ENCODE measurements around the gene VWC2. TPM values are rescaled to one million over a fixed set of nuclear protein-coding genes. Genes with fewer than 3 reads are reported as not detected.

Gene VWC2
- total and polyA plus RNA-seq, 10 of the 15 experiments (the other 5 are each of a cell fraction or from before 2014, with no cell fraction given) = 0.01 to 0.06 (median 0.03) TPM; not detected in 7

DNA sequence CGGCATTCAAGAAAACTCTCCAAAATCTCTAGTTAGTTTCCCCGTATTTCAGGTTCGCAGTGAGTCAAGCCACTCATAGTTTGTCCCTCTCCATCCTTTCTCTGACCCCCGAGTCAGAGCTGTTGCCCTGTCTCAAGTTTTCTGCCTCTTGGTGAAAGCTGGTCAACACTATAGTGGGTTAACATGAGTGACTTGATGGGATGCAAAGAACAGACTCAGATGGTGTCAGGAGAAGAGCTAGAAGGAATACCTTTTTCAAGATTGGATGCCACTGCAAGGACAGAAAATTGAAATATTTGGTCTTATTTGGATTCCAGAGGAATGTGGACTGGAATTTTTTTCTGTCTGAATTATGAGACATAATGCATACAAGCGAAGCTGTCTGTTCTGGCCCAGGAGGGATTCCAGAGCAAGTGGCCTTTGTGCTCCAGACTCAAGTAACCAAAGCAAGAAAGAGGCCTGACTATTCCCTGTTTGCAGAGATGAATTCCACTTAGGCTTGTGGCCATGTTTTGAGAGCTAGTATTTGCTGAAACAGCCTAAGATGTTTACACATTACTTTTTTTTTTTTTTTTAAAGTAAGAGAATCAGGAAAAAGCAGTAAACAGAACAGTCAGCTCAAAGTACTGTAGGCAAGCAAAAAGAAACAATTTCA lies 67.4 kb downstream of the VWC2 start (continued):
- TF ChIP-seq, protein P1, sequence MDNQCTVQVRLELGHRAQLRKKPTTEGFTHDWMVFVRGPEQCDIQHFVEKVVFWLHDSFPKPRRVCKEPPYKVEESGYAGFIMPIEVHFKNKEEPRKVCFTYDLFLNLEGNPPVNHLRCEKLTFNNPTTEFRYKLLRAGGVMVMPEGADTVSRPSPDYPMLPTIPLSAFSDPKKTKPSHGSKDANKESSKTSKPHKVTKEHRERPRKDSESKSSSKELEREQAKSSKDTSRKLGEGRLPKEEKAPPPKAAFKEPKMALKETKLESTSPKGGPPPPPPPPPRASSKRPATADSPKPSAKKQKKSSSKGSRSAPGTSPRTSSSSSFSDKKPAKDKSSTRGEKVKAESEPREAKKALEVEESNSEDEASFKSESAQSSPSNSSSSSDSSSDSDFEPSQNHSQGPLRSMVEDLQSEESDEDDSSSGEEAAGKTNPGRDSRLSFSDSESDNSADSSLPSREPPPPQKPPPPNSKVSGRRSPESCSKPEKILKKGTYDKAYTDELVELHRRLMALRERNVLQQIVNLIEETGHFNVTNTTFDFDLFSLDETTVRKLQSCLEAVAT (IDR thresholded peaks at IDR 0.05) = no peak

DNA sequence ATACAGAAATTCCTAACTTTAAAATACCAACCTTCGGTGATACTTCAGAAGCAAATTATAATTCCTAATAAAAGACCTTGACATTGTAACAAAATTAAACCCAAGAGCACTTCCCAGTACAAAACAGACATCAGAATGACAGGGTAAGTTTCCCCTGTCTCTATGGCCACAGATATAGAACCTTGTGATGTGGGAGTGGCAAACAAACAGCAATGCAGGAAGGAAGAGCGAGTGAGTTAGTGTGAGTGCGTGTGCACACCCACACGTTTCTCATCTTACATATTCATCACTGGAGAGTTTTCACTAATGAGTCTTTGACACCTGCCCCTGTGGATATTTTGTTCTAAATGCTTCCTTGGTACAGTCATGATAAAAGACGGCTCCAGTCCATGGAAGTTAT lies 72.2 kb downstream of the VWC2 start:
- FAIRE-seq (no peak), DNase-seq (ENCODE audit: low read depth, low spot score) (no peak), ATAC-seq (no peak)
- Histone ChIP-seq H3K4me3 (no peak overlapping the region), H2AFZ (ENCODE audit: control insufficient read depth, low read depth, low read length) (no peak overlapping the region), H3K27me3 (replicated peaks in 1 of 2; ENCODE audit: control insufficient read depth in 2 of 2, insufficient read depth in 2 of 2, low read length in 1 of 2) (peaks cover 0 to 3% of the 10 kb centered on the region in 2 experiments; a peak in 2 of 4 replicates), H4K20me1 (ENCODE audit: control insufficient read depth, insufficient read depth) (no peaks in the 10 kb centered on the region), H3K9ac (ENCODE audit: control insufficient read depth, insufficient read depth, low read length) (no peak overlapping the region), H3K4me2 (ENCODE audit: control insufficient read depth, insufficient read depth) (no peak overlapping the region), H3K36me3 (ENCODE audit: control insufficient read depth in 2 of 2, insufficient read depth in 2 of 2, low read length in 1 of 2) (no peaks in the 10 kb centered on the region), H3K79me2 (ENCODE audit: control insufficient read depth, insufficient read depth, low read length) (no peaks in the 10 kb centered on the region), H3K9me3 (replicated peaks; ENCODE audit: control insufficient read depth, insufficient read depth, low read length) (no peaks in the 10 kb centered on the region), H3K27ac (ENCODE audit: control insufficient read depth, insufficient read depth) (no peak overlapping the region), H3K4me1 (ENCODE audit: control insufficient read depth, insufficient read depth, low read length) (no peaks in the 10 kb centered on the region)
- RAD21 ChIA-PET (ENCODE audit: unreplicated experiment) = no interaction called here
- CTCF ChIA-PET = no interaction called here
- in situ Hi-C loops (cut with MboI) = no loop called here
- intact Hi-C loops (cut with micrococcal nuclease; ENCODE audit: unreplicated experiment) = no loop called here
- SMC1A ChIA-PET (ENCODE audit: uncharacterized antibody, unreplicated experiment) = no interaction called here
- 23% methylated on average over 5 of the region's 5 CpGs for WGBS (ENCODE audit: insufficient coverage, insufficient replicate concordance, low lambda C conversion rate, missing lambda C conversion rate)
- POLR2A ChIA-PET = no interaction called here
- BruUV-seq (replicated peaks) = no TSS peak
- no peak for TF ChIP-seq BMI1 (IDR thresholded peaks at IDR 0.05; ENCODE audit: borderline replicate concordance)
- TF ChIP-seq, protein P2, sequence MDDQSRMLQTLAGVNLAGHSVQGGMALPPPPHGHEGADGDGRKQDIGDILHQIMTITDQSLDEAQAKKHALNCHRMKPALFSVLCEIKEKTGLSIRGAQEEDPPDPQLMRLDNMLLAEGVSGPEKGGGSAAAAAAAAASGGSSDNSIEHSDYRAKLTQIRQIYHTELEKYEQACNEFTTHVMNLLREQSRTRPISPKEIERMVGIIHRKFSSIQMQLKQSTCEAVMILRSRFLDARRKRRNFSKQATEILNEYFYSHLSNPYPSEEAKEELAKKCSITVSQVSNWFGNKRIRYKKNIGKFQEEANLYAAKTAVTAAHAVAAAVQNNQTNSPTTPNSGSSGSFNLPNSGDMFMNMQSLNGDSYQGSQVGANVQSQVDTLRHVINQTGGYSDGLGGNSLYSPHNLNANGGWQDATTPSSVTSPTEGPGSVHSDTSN (IDR thresholded peaks at IDR 0.05; ENCODE audit: insufficient replicate concordance, low read depth, low read length) = no peak
- TF ChIP-seq BACH1 (IDR thresholded peaks at IDR 0.05; ENCODE audit: borderline replicate concordance) = no peak
- TF ChIP-seq, protein P3, sequence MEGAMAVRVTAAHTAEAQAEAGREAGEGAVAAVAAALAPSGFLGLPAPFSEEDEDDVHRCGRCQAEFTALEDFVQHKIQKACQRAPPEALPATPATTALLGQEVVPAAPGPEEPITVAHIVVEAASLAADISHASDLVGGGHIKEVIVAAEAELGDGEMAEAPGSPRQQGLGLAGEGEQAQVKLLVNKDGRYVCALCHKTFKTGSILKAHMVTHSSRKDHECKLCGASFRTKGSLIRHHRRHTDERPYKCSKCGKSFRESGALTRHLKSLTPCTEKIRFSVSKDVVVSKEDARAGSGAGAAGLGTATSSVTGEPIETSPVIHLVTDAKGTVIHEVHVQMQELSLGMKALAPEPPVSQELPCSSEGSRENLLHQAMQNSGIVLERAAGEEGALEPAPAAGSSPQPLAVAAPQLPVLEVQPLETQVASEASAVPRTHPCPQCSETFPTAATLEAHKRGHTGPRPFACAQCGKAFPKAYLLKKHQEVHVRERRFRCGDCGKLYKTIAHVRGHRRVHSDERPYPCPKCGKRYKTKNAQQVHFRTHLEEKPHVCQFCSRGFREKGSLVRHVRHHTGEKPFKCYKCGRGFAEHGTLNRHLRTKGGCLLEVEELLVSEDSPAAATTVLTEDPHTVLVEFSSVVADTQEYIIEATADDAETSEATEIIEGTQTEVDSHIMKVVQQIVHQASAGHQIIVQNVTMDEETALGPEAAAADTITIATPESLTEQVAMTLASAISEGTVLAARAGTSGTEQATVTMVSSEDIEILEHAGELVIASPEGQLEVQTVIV (IDR thresholded peaks at IDR 0.05; ENCODE audit: borderline replicate concordance, partially characterized antibody) = no peak
- no peak for TF ChIP-seq BCL11A (IDR thresholded peaks at IDR 0.05; ENCODE audit: low read depth, low read length)
- TF ChIP-seq GATAD2B (conservative IDR thresholded peaks at IDR 0.05; ENCODE audit: low read depth) = no peak
- TF ChIP-seq, protein P4, sequence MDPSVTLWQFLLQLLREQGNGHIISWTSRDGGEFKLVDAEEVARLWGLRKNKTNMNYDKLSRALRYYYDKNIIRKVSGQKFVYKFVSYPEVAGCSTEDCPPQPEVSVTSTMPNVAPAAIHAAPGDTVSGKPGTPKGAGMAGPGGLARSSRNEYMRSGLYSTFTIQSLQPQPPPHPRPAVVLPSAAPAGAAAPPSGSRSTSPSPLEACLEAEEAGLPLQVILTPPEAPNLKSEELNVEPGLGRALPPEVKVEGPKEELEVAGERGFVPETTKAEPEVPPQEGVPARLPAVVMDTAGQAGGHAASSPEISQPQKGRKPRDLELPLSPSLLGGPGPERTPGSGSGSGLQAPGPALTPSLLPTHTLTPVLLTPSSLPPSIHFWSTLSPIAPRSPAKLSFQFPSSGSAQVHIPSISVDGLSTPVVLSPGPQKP (IDR thresholded peaks at IDR 0.05; ENCODE audit: low read depth, low read length) = no peak
- TF ChIP-seq NFYB (IDR thresholded peaks at IDR 0.05; ENCODE audit: insufficient read depth, low read depth, low read length) = no peak
- no peak for TF ChIP-seq RELA (IDR thresholded peaks at IDR 0.05; ENCODE audit: borderline replicate concordance, partially characterized antibody)
- no peak for TF ChIP-seq CEBPB (IDR thresholded peaks at IDR 0.05; ENCODE audit: borderline replicate concordance in 1 of 2, low read depth in 2 of 2, low read length in 2 of 2)
- TF ChIP-seq, protein P5, sequence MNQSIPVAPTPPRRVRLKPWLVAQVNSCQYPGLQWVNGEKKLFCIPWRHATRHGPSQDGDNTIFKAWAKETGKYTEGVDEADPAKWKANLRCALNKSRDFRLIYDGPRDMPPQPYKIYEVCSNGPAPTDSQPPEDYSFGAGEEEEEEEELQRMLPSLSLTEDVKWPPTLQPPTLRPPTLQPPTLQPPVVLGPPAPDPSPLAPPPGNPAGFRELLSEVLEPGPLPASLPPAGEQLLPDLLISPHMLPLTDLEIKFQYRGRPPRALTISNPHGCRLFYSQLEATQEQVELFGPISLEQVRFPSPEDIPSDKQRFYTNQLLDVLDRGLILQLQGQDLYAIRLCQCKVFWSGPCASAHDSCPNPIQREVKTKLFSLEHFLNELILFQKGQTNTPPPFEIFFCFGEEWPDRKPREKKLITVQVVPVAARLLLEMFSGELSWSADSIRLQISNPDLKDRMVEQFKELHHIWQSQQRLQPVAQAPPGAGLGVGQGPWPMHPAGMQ (IDR thresholded peaks at IDR 0.05; ENCODE audit: borderline replicate concordance) = no peak
- no peak for TF ChIP-seq HDGF (IDR thresholded peaks at IDR 0.05)
- no peak for TF ChIP-seq MTA2 (IDR thresholded peaks at IDR 0.05; ENCODE audit: low read depth)
